ENCODE results near the gene LRMDA. TPM values are rescaled to one million over a fixed set of nuclear protein-coding genes. Genes with fewer than 3 reads are reported as not detected.

The LRMDA gene
- polyA plus RNA-seq, 3 donors, result 39.8 to 59.6 (median 56.4) TPM

- H3K27me3 Mint-ChIP-seq (ENCODE audit: low read depth in 3 of 3), result no peaks in the 10 kb centered on the region
- Histone ChIP-seq H3K27ac (ENCODE audit: low read depth in 1 of 2, low read length in 2 of 2) (no peak overlapping the region), H3K27me3 (ENCODE audit: control insufficient read depth in 2 of 2, insufficient read depth in 2 of 2, low read length in 2 of 2) (no peaks in the 10 kb centered on the region), H2AFZ (ENCODE audit: insufficient read depth, low read depth, low read length, poor library complexity, severe bottlenecking) (no peak overlapping the region), H3K79me2 (ENCODE audit: insufficient read depth, low read length) (peaks cover 38% of the 10 kb centered on the region), H3K4me3 (replicated peaks in 1 of 3; ENCODE audit: low read depth in 2 of 3, low read length in 3 of 3) (no peak overlapping the region), H3K9ac (ENCODE audit: insufficient read depth, low read length, poor library complexity, severe bottlenecking) (no peak overlapping the region), H3K9me3 (replicated peaks in 1 of 2; ENCODE audit: control insufficient read depth in 1 of 2, insufficient read depth in 1 of 2, low read length in 2 of 2) (peaks cover 34 to 46% of the 10 kb centered on the region in 2 donors), H4K20me1 (ENCODE audit: insufficient read depth, low read length) (no peaks in the 10 kb centered on the region), H3K36me3 (replicated peaks in 1 of 2; ENCODE audit: control insufficient read depth in 1 of 2, insufficient read depth in 2 of 2, low read length in 2 of 2) (peaks cover 0 to 54% of the 10 kb centered on the region in 2 donors), H3K4me2 (replicated peaks; ENCODE audit: extremely low read depth, low read length, poor library complexity, severe bottlenecking) (no peak overlapping the region), H3K4me1 (ENCODE audit: control insufficient read depth in 1 of 2, insufficient read depth in 2 of 2, low read length in 2 of 2) (no peaks in the 10 kb centered on the region)
- TF ChIP-seq, protein P1, sequence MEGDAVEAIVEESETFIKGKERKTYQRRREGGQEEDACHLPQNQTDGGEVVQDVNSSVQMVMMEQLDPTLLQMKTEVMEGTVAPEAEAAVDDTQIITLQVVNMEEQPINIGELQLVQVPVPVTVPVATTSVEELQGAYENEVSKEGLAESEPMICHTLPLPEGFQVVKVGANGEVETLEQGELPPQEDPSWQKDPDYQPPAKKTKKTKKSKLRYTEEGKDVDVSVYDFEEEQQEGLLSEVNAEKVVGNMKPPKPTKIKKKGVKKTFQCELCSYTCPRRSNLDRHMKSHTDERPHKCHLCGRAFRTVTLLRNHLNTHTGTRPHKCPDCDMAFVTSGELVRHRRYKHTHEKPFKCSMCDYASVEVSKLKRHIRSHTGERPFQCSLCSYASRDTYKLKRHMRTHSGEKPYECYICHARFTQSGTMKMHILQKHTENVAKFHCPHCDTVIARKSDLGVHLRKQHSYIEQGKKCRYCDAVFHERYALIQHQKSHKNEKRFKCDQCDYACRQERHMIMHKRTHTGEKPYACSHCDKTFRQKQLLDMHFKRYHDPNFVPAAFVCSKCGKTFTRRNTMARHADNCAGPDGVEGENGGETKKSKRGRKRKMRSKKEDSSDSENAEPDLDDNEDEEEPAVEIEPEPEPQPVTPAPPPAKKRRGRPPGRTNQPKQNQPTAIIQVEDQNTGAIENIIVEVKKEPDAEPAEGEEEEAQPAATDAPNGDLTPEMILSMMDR (IDR thresholded peaks at IDR 0.05), result no peak
- H3K36me3 Mint-ChIP-seq, result peaks cover 37 to 63% of the 10 kb centered on the region in 2 donors
- DNase-seq, result no peak
- no CpG with 5 or more reads among the region's 2 CpGs for WGBS (ENCODE audit: insufficient coverage)
- peaks cover 39 to 59% (median 55%) of the 10 kb centered on the region in 7 donors for H3K9me3 Mint-ChIP-seq
- H3K27ac Mint-ChIP-seq, result peak overlapping the region in 1 of 7 donors; percentile 61
- H3K4me1 Mint-ChIP-seq, result peaks cover 2% of the 10 kb centered on the region
- intact Hi-C loops (cut with micrococcal nuclease), result no loop called here
- H3K4me3 Mint-ChIP-seq, result no peak overlapping the region
These were observed 141.1 kb downstream of the LRMDA start for GRCh38 chr10:75572478-75572877.

DNA sequence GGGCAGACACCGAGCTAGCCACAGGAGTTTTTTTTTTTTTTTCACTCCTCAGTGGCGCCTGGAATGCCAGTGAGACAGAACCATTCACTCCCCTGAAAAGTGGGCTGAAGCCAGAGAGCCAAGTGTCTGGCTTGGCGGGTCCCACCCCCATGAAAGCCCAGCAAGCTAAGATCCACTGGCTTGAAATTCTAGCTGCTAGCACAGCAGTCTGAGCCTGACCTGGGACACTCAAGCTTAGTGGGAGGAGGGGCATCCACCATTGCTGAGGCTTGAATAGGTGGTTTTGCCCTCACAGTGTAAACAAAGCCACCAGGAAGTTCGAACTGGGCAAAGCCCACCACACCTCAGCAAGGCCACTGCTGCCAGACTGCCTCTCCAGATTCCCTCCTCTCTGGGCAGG is 144.5 kb downstream of the LRMDA start:
- no peaks in the 10 kb centered on the region for H3K27me3 ChIP-seq (ENCODE audit: control insufficient read depth in 2 of 2, insufficient read depth in 2 of 2, low read length in 2 of 2)
- TF ChIP-seq, protein P1 (IDR thresholded peaks at IDR 0.05), result no peak
- peaks cover 0 to 54% of the 10 kb centered on the region in 2 donors for H3K36me3 ChIP-seq (replicated peaks in 1 of 2; ENCODE audit: control insufficient read depth in 1 of 2, insufficient read depth in 2 of 2, low read length in 2 of 2)
- Mint-ChIP-seq H3K9me3 (peaks cover 49 to 88% (median 76%) of the 10 kb centered on the region in 7 donors), H3K4me1 (no peaks in the 10 kb centered on the region), H3K27ac (no peak overlapping the region), H3K36me3 (peaks cover 36 to 62% of the 10 kb centered on the region in 2 donors), H3K27me3 (ENCODE audit: low read depth in 3 of 3) (no peaks in the 10 kb centered on the region), H3K4me3 (no peak overlapping the region)
- H3K9me3 ChIP-seq (replicated peaks in 1 of 2; ENCODE audit: control insufficient read depth in 1 of 2, insufficient read depth in 1 of 2, low read length in 2 of 2), result peaks cover 36 to 54% of the 10 kb centered on the region in 2 donors
- no peak overlapping the region for H3K4me2 ChIP-seq (replicated peaks; ENCODE audit: extremely low read depth, low read length, poor library complexity, severe bottlenecking)
- H3K9ac ChIP-seq (ENCODE audit: insufficient read depth, low read length, poor library complexity, severe bottlenecking), result no peak overlapping the region
- peaks cover 22% of the 10 kb centered on the region for H3K79me2 ChIP-seq (ENCODE audit: insufficient read depth, low read length)
- no peak overlapping the region for H3K4me3 ChIP-seq (replicated peaks in 1 of 3; ENCODE audit: low read depth in 2 of 3, low read length in 3 of 3)
- H3K4me1 ChIP-seq (ENCODE audit: control insufficient read depth in 1 of 2, insufficient read depth in 2 of 2, low read length in 2 of 2), result no peaks in the 10 kb centered on the region
- WGBS (ENCODE audit: insufficient coverage), result 100% methylated on average over 4 of the region's 4 CpGs
- no peaks in the 10 kb centered on the region for H4K20me1 ChIP-seq (ENCODE audit: insufficient read depth, low read length)
- no peak for DNase-seq
- intact Hi-C loops (cut with micrococcal nuclease), result no loop called here
- H2AFZ ChIP-seq (ENCODE audit: insufficient read depth, low read depth, low read length, poor library complexity, severe bottlenecking), result no peak overlapping the region
- H3K27ac ChIP-seq (ENCODE audit: low read depth in 1 of 2, low read length in 2 of 2), result no peak overlapping the region

Data from CD14-positive monocyte (primary cell).